ENCODE data around the gene XRRA1. TPM values are rescaled to one million over a fixed set of nuclear protein-coding genes. Genes with fewer than 3 reads are reported as not detected.
"Not testable (repeated sequence)": the region's sequence is repeated elsewhere in the genome, so short reads cannot be mapped to it uniquely, and the experiment has no call there.

XRRA1 gene
- polyA plus RNA-seq, 1 experiment, result 7.0 TPM

DNA sequence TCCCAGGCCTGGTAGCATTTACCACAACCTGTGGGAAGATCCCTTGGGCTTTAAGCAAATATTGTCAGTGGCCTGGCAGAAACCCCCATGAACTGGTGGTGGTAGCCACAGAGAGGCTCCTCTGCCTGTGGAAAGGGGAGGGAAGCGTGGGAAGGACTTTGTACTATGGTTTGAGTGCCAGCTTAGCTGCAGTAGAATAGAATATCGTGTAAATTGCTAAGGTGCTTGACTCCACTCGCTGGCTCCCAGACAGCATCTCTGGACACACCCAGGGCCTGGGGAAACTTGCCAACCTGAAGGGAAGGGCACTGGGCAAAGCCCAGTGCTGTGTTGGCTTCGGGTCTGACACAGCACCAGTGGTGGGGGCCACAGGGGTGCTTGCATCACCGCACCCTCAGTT lies 52.6 kb downstream of the XRRA1 start:
- DNase-seq (ENCODE audit: low read depth, low spot score), result no peak
- ChIA-PET CTCF (no interaction called here), POLR2A (no interaction called here)
- H3K27me3 ChIP-seq (ENCODE audit: control insufficient read depth, insufficient read depth, low read length), result no peaks in the 10 kb centered on the region
- peaks cover 4% of the 10 kb centered on the region; the same call in 1 of the 2 replicates for H3K9me3 ChIP-seq (ENCODE audit: control insufficient read depth, insufficient read depth, low read length)
- no peak overlapping the region for H3K27ac ChIP-seq (ENCODE audit: low read depth, low read length)
- TF ChIP-seq, protein P1, sequence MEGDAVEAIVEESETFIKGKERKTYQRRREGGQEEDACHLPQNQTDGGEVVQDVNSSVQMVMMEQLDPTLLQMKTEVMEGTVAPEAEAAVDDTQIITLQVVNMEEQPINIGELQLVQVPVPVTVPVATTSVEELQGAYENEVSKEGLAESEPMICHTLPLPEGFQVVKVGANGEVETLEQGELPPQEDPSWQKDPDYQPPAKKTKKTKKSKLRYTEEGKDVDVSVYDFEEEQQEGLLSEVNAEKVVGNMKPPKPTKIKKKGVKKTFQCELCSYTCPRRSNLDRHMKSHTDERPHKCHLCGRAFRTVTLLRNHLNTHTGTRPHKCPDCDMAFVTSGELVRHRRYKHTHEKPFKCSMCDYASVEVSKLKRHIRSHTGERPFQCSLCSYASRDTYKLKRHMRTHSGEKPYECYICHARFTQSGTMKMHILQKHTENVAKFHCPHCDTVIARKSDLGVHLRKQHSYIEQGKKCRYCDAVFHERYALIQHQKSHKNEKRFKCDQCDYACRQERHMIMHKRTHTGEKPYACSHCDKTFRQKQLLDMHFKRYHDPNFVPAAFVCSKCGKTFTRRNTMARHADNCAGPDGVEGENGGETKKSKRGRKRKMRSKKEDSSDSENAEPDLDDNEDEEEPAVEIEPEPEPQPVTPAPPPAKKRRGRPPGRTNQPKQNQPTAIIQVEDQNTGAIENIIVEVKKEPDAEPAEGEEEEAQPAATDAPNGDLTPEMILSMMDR (IDR thresholded peaks at IDR 0.05; ENCODE audit: low read depth, low read length), result no peak
- no peak overlapping the region for H3K4me3 ChIP-seq (ENCODE audit: low read depth, low read length)

DNA sequence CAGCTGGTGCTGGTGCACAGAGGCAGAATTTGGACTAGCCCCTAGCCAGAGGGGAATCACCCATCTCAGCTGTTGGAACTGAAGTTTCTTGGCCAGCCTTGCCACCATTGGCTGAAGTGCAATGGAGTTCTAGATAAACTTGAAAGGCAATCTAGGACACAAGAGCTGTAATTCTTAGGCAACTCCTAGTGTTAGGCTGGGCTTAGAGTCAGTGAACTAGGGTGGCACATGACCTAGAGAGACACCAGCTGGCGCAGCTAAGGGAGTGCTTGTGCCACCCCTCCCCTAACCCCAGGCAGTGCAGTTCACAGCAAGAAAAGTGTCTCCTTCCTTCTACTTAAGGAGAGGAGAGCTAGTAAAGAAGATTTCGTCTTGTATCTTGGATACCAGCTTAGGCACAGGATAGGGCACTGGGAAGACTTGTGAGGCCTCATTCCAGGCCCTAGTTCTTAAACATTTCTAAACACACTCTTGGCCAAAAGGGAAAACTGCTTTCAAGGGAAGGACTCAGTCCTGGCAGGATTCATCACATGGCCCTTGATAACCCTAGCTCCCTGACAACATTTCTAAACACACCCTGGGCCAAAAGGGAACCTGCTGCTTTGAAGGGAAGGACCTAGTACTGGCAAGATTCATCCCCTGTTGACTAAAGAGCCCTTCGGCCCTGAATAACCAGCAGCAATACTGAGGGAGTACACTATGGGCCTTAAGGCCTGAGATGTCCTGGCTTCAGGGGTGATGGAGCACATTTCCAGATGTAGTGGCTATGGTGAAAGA lies 53.4 kb downstream of the XRRA1 start:
- peaks cover 4% of the 10 kb centered on the region; the same call in 1 of the 2 replicates for H3K9me3 ChIP-seq (ENCODE audit: control insufficient read depth, insufficient read depth, low read length)
- ChIA-PET POLR2A (no interaction called here), CTCF (no interaction called here)
- no peak for DNase-seq (ENCODE audit: low read depth, low spot score)
- no peaks in the 10 kb centered on the region for H3K27me3 ChIP-seq (ENCODE audit: control insufficient read depth, insufficient read depth, low read length)
- TF ChIP-seq, protein P1 (IDR thresholded peaks at IDR 0.05; ENCODE audit: low read depth, low read length), result no peak
- H3K4me3 ChIP-seq (ENCODE audit: low read depth, low read length), result no peak overlapping the region
- H3K27ac ChIP-seq (ENCODE audit: low read depth, low read length), result no peak overlapping the region

DNA sequence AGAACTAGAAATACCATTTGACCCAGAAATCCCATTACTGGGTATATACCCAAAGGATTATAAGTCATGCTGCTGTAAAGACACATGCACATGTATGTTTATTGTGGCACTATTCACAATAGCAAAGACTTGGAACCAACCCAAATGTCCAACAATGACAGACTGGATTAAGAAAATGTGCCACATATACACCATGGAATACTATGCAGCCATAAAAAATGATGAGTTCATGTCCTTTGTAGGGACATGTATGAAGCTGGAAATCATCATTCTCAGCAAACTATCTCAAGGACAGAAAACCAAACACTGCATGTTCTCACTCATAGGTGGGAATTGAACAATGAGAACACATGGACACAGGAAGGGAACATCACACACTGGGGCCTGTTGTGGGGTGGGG lies 55.9 kb downstream of the XRRA1 start:
- DNase-seq (ENCODE audit: low read depth, low spot score); POLR2A ChIA-PET; H3K27ac ChIP-seq (ENCODE audit: low read depth, low read length); H3K27me3 ChIP-seq (ENCODE audit: control insufficient read depth, insufficient read depth, low read length); CTCF ChIA-PET; H3K4me3 ChIP-seq (ENCODE audit: low read depth, low read length); H3K9me3 ChIP-seq (ENCODE audit: control insufficient read depth, insufficient read depth, low read length): not testable (repeated sequence)

DNA sequence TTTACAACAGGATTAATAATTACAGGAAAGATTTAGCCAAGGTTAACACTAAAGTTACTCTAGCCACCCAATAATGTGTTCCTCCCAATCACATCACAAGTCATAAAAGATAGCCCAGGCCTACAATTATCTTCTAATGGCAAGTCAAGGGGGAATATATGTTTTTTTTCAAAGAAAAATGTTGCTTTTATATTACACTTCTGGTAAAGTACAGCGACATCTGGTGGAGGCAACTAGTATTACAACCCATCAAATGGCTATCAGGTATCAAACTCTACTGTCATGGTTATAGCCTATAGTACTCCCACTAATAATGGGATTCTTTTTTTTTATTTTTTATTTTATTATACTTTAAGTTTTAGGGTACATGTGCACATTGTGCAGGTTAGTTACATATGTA lies 71.8 kb downstream of the XRRA1 start:
- H3K27me3 ChIP-seq (ENCODE audit: control insufficient read depth, insufficient read depth, low read length), result no peaks in the 10 kb centered on the region
- peaks cover 4% of the 10 kb centered on the region; the same call in 1 of the 2 replicates for H3K9me3 ChIP-seq (ENCODE audit: control insufficient read depth, insufficient read depth, low read length)
- POLR2A ChIA-PET, result no interaction called here
- H3K27ac ChIP-seq (ENCODE audit: low read depth, low read length), result no peak overlapping the region
- no peak for DNase-seq (ENCODE audit: low read depth, low spot score)
- TF ChIP-seq, protein P1 (IDR thresholded peaks at IDR 0.05; ENCODE audit: low read depth, low read length), result peak; percentile 57
- CTCF ChIA-PET, result no interaction called here
- no peak overlapping the region for H3K4me3 ChIP-seq (ENCODE audit: low read depth, low read length)

DNA sequence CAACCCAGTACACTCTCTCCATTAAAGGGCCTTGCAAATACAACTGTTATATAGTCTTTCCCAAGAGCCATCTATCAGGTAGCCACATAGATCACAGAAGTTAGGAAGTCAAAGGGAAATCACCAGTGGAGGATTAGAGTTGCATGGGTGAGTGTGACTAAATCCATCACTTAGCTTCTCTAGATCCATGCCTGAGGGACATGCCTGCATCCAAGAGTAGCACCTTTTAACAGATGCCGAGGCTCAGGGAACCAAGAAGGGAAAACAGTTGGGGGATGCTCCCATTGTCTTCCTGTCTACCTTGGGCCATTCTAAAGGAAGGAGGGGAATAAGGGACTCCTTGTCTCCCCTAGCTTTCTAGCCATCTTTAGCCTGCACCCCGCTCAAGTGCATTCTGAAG lies 77.9 kb downstream of the XRRA1 start:
- peaks cover 35% of the 10 kb centered on the region for H3K9me3 ChIP-seq (ENCODE audit: control insufficient read depth, insufficient read depth, low read length)
- CTCF ChIA-PET, result interaction anchor here (0.7 to 1.3 kb wide), 3 partner anchors 11 to 326 kb away, joined by 3 read pairs; no protein-coding TSS in a partner anchor
- no peak for DNase-seq (ENCODE audit: low read depth, low spot score)
- no peak overlapping the region for H3K27ac ChIP-seq (ENCODE audit: low read depth, low read length)
- TF ChIP-seq, protein P1 (IDR thresholded peaks at IDR 0.05; ENCODE audit: low read depth, low read length), result no peak
- no peak overlapping the region for H3K4me3 ChIP-seq (ENCODE audit: low read depth, low read length)
- no peaks in the 10 kb centered on the region for H3K27me3 ChIP-seq (ENCODE audit: control insufficient read depth, insufficient read depth, low read length)
- POLR2A ChIA-PET, result no interaction called here
